ENCODE data around the gene LRRC8D. TPM values are rescaled to one million over a fixed set of nuclear protein-coding genes. Genes with fewer than 3 reads are reported as not detected.

LRRC8D gene
- total RNA-seq, 1 experiment from 2014 or later: 15.0 TPM

GRCh38 chr1:89959719-89960118, 138.9 kb downstream of the LRRC8D start:
- POLR2A ChIA-PET: no interaction called here
- TF ChIP-seq CEBPB (IDR thresholded peaks at IDR 0.05; ENCODE audit: low read depth) (no peak), REST (IDR thresholded peaks at IDR 0.05; ENCODE audit: low read depth) (no peak), CTCF (IDR thresholded peaks at IDR 0.05 in 2 of 3, conservative IDR thresholded peaks at IDR 0.05 in 1 of 3; ENCODE audit: borderline replicate concordance in 1 of 3, insufficient read depth in 1 of 3, low read depth in 2 of 3, low read length in 2 of 3) (no peak), EZH2phosphoT487 (IDR thresholded peaks at IDR 0.05; ENCODE audit: borderline replicate concordance) (no peak), ZBTB33 (IDR thresholded peaks at IDR 0.05; ENCODE audit: extremely low read depth, insufficient replicate concordance, low read length) (no peak), EGR1 (IDR thresholded peaks at IDR 0.05; ENCODE audit: low read depth) (no peak), RAD21 (IDR thresholded peaks at IDR 0.05; ENCODE audit: low read depth) (no peak)
- no peaks in the 10 kb centered on the region for H3K79me2 ChIP-seq (ENCODE audit: insufficient read depth, low read length)
- H4K20me1 ChIP-seq (ENCODE audit: insufficient read depth): no peaks in the 10 kb centered on the region
- no peak overlapping the region for H3K4me2 ChIP-seq (ENCODE audit: low read length)
- no peaks in the 10 kb centered on the region for H3K36me3 ChIP-seq (ENCODE audit: control insufficient read depth in 1 of 2, insufficient read depth in 2 of 2, low read length in 2 of 2)
- ATAC-seq (no peak), DNase-seq (ENCODE audit: low read depth, low spot score) (no peak)
- H3K27ac ChIP-seq (ENCODE audit: low read depth, low read length): no peak overlapping the region
- no peaks in the 10 kb centered on the region for H3K4me1 ChIP-seq (ENCODE audit: control insufficient read depth in 1 of 2, insufficient read depth in 2 of 2, low read length in 2 of 2)
- no peak overlapping the region for H3K4me3 ChIP-seq (replicated peaks in 1 of 2; ENCODE audit: low read depth in 1 of 2, low read length in 2 of 2)
- no peak overlapping the region for H2AFZ ChIP-seq (ENCODE audit: low read depth, low read length, poor library complexity, severe bottlenecking)
- RAD21 ChIA-PET (ENCODE audit: low non-redundant PET in 1 of 2, low total read pairs in 2 of 2, uncharacterized antibody in 2 of 2, unreplicated experiment in 2 of 2): no interaction called here
- CTCF ChIA-PET: no interaction called here
- H3K27me3 ChIP-seq (ENCODE audit: insufficient read depth, low read length): no peaks in the 10 kb centered on the region
- intact Hi-C loops (cut with micrococcal nuclease): no loop called here
- no TSS peak for BruUV-seq (replicated peaks)
- H3K9me2 ChIP-seq (ENCODE audit: insufficient read depth): no peaks in the 10 kb centered on the region
- no peak overlapping the region for H3K9ac ChIP-seq (ENCODE audit: low read length)
- 0 out of 4 replicates have a peak, but pooled peaks cover 0 to 2% of the 10 kb centered on the region in 2 experiments for H3K9me3 ChIP-seq (ENCODE audit: control insufficient read depth in 1 of 2, insufficient read depth in 1 of 2, low read depth in 1 of 2, low read length in 2 of 2)

Measured in HCT116 (cell line).